Measurements from ENCODE around the gene CLTCL1.
A peak's percentile ranks its signal among the peaks of the same experiment; 100 is the strongest.

Gene CLTCL1

GRCh38 chr22:19147195-19147780, 144.2 kb downstream of the CLTCL1 start:
- DNase-seq, result no peak

DNA sequence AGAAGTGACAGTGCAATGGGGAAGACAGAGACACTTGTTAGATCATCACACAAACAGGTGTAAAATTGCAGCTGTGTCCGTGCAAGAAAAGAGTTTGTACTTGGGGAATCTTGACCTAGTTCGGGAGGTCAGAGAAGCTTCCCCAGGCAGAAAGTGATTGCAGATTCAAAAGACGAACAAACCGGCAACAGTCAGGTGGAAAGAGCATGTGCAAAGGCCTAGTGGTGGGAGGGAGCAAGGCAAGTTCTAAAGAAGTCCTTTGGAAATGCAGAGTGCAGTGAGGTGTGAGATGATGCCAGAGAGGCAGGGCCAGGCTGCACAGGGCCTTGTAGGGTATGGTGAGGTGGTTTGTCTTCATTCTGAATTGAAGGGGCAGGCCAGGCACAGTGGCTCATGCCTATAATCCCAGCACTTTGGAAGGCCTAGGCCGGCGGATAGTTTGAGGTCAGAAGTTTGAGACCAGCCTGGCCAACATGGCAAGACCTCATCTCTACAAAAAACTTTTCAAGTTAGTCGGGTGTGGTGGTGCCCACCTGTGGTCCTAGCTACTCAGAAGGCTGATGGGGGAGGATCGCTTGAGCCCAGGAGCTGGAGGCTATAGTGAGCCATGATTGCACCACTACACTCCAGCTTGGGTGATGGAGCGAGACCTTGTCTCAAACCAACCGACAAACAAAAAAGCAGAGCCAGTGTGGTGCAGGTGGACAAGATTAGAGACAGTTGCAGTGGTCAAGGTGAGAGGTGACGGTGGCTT, 145.1 kb downstream of the CLTCL1 start:
- DNase-seq, result no peak

DNA sequence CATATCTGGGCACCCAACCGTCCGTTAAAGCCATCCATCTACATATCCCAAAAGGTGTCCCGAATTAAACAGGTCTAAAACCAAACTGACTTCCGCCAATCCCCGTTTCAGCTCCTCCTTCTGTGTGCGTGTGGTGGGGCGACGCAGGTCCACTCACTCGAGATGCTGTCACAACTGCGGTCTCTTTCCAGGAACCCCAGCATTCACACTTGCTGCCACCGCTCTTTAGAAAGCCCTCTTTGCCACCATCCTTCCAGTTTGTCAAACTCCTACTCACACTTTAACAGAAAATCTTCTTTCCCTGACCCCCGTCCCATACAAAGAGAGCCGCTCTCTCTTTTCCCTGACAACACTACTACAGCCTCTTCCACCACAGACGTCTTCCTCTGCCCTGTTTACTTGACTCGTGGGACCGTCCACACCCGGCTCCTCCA, 147.5 kb downstream of the CLTCL1 start:
- peak; percentile 35 for DNase-seq

DNA sequence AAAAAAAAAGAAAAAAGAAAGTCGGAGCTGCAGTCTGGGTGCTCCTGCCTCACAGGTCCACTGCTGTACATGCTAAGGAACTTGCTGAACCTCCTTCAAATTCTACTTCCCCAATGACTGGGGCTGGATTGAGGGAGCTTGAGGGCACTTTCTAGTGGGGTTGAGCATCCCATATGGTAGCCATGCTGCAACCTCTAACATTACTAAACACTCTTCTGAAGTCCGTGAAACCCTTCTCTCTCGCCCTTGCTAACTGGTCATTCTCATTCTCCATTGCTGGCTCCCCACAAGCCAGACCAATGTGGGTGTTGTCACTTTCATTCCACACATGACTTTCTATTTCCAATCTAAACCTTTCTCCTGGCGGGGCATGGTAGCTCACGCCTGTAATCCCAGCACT, 148.3 kb downstream of the CLTCL1 start:
- no peak for DNase-seq

DNA sequence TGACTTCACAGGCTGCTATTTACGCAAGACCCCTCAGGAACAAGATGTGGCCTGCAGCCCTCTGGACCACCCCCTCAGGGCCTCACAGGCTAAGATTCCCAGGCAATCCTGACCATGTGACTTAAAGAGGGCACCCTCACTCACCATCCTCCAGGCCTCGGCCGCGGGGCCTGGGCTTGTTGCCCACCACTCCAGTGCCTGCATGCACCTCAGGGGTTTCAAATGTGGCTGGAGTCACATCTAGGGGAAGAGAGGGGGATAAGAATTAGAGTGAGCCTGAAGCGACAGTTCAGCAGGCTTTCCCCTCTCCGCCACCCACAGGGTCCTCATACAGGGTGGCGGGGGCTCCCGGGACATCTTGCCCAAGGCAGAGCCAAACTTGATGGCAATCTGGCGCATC, 149.1 kb downstream of the CLTCL1 start:
- DNase-seq, result no peak

DNA sequence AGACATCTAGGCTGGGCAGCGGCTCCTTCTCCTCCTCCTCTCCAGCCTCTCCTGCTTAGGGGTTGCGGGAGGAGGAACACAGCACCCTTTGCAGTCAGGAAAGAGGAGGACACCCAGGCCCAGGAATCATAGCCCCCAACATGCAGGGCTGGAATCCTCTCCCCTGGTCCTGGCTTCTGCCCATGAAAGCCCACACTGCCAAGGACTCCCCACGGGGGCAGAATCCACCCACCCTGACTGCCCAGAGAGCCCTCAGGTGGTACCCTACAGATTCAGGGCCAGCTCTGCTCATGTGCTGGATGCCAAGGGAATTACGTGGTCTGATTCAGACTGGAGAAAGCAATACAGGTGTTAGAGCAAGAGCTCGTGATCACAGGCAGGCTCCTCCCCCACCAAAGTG, 151.5 kb downstream of the CLTCL1 start:
- no peak for DNase-seq

DNA sequence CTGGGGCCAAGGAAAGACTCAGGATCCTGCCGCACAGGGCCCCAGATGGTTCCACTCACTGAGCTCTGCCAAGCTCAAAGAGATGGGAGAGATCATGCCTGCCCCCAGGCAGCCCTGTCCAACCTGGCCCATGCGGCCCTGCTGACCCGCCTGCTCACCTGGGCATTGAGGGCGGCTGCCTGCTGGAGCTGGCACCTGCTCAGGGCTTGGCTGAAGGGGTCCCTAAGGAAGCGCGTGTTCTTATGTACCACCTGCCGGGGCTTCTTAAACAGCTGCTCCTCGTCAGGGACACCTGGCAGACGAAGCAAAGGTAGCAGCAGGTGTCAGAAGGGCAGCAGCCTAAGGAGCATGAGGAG, 152.5 kb downstream of the CLTCL1 start:
- no peak for DNase-seq

DNA sequence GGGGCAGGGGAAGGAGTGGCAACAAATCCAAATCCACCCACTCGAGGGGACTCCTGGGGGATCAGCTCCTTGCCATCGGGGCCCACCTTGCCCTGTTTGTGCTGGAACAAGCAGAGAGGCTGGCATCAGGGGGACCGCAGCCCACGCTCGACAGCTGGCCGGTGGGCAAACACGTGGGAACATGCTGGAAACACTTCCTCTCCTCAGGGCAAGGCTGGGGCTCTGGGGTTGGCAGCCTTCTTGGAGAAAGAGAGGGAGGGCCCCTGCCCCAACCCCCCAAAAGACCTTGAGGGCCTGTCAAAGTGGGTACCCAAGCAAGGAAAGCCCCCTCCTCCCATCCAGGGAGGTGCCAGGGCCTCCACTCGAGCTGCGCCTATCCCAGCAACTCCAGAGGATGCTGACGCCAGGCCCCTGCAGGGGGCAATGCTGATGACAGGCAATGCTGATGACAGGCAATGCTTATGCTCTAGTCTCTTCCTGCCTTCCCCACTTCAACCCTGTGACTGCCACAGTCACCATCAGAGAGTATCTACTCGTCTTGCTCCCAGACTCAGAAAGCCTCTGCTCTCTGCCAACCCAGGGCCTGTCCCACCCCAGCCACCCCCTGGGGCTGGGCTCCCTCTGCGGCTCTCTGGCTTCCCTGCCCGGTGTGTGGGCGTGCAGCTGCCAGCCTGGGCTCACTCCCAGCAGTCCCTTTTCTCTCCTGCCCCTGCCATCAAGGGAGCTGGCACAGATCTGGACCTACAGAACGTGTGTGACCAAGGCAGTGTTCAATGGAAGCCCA, 153.1 kb downstream of the CLTCL1 start:
- DNase-seq, result no peak

GRCh38 chr22:19137384-19138216, 153.9 kb downstream of the CLTCL1 start:
- DNase-seq, result no peak

GRCh38 chr22:19136915-19137314, 154.6 kb downstream of the CLTCL1 start:
- DNase-seq, result no peak

GRCh38 chr22:19134874-19135273, 156.6 kb downstream of the CLTCL1 start:
- no peak for DNase-seq

DNA sequence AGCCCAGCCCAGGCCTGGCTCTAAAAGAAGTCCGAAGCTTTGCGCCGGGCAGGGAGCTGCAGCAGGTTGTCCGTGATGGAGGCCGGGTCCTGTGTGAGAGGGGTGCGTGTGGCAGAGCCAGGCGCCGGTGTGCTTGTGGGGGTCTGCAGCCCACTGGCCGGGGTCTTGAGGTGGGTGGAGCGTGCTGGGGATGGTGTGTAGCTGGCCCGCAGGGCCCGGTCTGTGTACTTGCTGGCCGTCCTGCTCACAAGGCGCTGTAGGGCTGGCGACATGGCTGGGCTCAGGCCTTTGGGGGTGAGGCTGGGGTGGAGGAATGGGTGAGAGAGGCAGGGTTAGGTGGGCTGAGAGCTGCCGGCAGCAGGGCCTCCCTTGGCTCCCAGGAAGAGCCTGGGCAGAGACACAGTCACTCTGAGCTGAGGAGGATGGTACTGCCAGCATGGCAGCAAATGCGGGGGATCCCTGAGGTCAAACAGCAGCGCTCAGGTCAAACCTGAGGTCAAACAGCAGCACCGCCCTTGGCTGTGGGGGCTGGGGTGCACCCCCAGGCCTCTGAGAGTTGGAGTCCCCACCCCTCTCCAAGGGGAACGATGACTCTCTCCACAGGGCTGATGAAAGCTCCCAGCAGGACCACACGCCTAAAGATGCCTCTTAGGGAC, 157.2 kb downstream of the CLTCL1 start:
- no peak for DNase-seq

GRCh38 chr22:19133561-19133960, 158.0 kb downstream of the CLTCL1 start:
- no peak for DNase-seq

DNA sequence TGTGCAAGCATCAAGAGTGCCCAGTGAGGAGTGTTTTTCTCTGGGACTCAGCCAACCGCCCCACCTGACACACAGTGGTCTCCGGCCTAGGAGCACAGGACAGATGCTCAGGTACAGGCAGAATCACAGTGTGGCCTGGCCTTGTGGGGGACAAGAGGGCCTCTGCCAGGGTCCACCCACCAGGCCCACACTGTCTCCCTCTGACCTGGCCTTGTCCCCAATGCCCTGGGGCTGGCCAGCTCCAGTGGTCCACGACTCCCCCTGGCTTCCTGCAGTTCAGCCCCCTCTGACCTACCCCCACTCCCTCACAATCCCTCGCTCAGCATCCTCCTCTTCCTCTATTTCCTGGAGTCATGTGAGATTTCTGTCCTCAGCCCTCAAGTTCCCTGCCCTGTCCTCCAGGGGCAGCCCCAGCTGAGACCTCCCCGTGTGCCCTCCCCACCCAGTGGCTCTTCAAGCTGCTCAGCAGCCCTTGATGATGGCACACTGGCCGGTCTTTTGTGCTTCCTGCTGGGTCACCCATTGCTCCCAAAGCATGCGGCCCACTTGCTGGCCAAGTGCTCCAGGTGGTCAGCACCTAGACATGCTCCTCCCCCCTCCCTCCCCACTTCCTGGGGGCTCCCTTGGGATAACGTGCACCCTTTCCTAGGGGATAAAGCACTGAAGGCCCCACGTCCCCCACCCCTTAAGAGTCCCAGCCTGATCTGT, 158.7 kb downstream of the CLTCL1 start:
- DNase-seq, result no peak

DNA sequence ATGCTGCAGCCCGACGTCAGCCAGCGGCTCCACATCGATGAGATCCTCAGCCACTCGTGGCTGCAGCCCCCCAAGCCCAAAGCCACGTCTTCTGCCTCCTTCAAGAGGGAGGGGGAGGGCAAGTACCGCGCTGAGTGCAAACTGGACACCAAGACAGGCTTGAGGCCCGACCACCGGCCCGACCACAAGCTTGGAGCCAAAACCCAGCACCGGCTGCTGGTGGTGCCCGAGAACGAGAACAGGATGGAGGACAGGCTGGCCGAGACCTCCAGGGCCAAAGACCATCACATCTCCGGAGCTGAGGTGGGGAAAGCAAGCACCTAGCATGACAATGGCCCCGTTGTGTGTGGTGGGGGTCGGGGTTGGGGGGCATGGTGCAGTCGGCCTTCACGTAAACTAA, 159.4 kb downstream of the CLTCL1 start:
- no peak for DNase-seq

DNA sequence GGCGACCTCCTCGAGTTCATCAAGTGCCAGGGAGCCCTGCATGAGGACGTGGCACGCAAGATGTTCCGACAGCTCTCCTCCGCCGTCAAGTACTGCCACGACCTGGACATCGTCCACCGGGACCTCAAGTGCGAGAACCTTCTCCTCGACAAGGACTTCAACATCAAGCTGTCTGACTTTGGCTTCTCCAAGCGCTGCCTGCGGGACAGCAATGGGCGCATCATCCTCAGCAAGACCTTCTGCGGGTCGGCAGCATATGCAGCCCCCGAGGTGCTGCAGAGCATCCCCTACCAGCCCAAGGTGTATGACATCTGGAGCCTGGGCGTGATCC, 159.9 kb downstream of the CLTCL1 start:
- no peak for DNase-seq

- DNase-seq, result no peak
These were observed 160.4 kb downstream of the CLTCL1 start, which contains the start of gene TSSK2 for GRCh38 chr22:19130959-19131684. TSSK2 (plus strand) TSS chr22:19131308; CDS start chr22:19131400, 92 bp downstream.

DNA sequence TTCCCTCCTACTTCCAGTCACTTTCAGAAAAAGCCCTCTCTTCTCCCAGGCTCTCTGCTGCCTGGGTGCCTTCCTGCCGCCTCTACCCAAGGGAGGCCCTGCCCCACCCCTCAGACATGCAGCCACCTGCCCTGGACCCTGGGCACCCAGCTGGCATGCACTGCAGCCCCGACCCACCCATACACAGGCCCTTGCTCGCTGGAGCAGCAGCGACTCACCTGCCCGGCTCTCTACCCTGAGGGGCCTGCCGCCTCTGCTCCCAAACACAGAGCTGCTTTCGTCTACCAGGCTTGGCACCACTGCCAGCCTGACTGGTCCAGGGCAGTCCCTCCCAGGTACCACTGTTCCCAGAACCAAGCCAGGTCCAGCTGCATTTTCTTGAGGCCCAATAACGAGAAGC, 161.6 kb downstream of the CLTCL1 start:
- DNase-seq, result no peak
